Sigmoid colon (tissue), 7 donors: Measurements from ENCODE around the gene BATF. TPM values are rescaled to one million over a fixed set of nuclear protein-coding genes. Genes with fewer than 3 reads are reported as not detected.
A peak's percentile ranks its signal among the peaks of the same experiment; 100 is the strongest.

ENCODE experiments used
- DNase-seq: peaks from one replicate; pipeline ENCODE4 v3.0.0-alpha.2; 2019
- H3K27ac ChIP-seq, 4 donors: fragments of 200-600 bp; sonication (generic); one replicate each; pipeline ENCODE4 v1.5.1; 2016 to 2019; ENCODE audit warnings: mild to moderate bottlenecking in 1 of 4
- H3K27me3 ChIP-seq, 3 donors: fragments of 200-600 bp; sonication (generic); one replicate each; pipeline ENCODE4 v1.5.1; 2019; ENCODE audit warnings: mild to moderate bottlenecking in 1 of 3
- H3K36me3 ChIP-seq, 4 donors: fragments of 200-600 bp; sonication (generic); one replicate each; pipeline ENCODE4 v1.5.1; 2016 to 2019
- H3K4me1 ChIP-seq, 4 donors: fragments of 200-600 bp; sonication (generic); one replicate each; pipeline ENCODE4 v1.5.1; 2017 to 2019
- H3K4me3 ChIP-seq, 4 donors: fragments of 200-600 bp; sonication (generic); one replicate each; pipeline ENCODE4 v1.5.1; 2017 to 2019; ENCODE audit warnings: mild to moderate bottlenecking in 2 of 4, moderate library complexity in 1 of 4
- H3K9me3 ChIP-seq, 4 donors: fragments of 200-600 bp in 3 of 4; sonication (generic) in 3 of 4; one replicate each; pipeline versions ENCODE4 v1.5.1 to v1.6.1; 2013 to 2019
- EP300 ChIP-seq, 4 donors: sonication (generic); formaldehyde crosslinking; IDR thresholded peaks; one replicate each; pipeline ENCODE4 v1.6.1; 2017; ENCODE audit warnings: antibody characterized with exemption in 4 of 4
- POLR2A ChIP-seq, 2 donors: fragments of 450-650 bp; IDR thresholded peaks; one replicate each; pipeline ENCODE4 v1.6.1; 2016; ENCODE audit warnings: antibody characterized with exemption in 2 of 2, mild to moderate bottlenecking in 2 of 2, moderate library complexity in 2 of 2
- POLR2AphosphoS5 ChIP-seq, 4 donors: sonication (generic); formaldehyde crosslinking; IDR thresholded peaks; one replicate each; pipeline ENCODE4 v1.6.1; 2017; ENCODE audit warnings: antibody characterized with exemption in 4 of 4
- WGBS, 2 donors: extraction: QIAGEN DNeasy Blood & Tissue Kit; methylation state at CpG; one replicate each; pipeline ENCODE4 v1.1.7; 2013; 5-methylcytosine and 5-hydroxymethylcytosine counted together
- intact Hi-C: fragments of 100-400 bp; cut with DNase I; formaldehyde crosslinking; loops from one replicate; pipeline ENCODE4 v1.15.1; 2023
- polyA plus RNA-seq, 3 donors: library from polyadenylated mRNA; stranded (reverse); fragments of 200-250 nt; gene quantifications; one replicate each; pipeline ENCODE4 v1.2.3, GENCODE V29; 2013
- total RNA-seq, 4 donors: library from RNA; depleted of rRNA; stranded (reverse); fragments of >200 nt; gene quantifications; one replicate each; pipeline ENCODE4 v1.1.0, GENCODE V29; 2016
- TF ChIP-seq, protein P1 (sequence below), 4 experiments: fragments of 450-650 bp in 3 of 4; fragments of 200-600 bp in 1 of 4; IDR thresholded peaks; one replicate each; pipeline ENCODE4 v1.5.1; 2016 to 2019; ENCODE audit warnings: antibody characterized with exemption in 4 of 4, mild to moderate bottlenecking in 3 of 4, moderate library complexity in 2 of 4
- donor health status: healthy with polysubstance abuse.
- donor health status: Bipolar disorder and iron deficiency.
- donor health status: healthy.

Gene BATF
- total and polyA plus RNA-seq, 7 donors = 1.6 to 17.1 (median 5.2) TPM; not detected in 1

DNA sequence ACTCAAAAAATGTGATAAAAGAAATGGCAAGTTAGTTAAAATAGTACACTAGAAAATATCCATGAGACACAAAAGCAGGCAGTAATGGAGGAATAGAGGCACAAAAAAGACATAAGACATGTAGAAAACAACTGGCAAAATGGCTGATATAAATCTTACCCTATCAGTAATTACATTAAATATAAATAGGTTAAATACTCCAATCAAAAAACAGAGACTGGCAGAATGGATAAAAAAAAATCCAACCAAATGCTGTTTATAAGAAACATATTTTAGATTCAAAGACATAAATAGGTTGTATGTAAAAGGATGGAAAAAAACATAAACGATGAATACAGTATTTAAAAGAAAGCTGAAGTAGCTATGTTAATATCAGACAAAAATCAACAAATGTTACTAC lies 15.3 kb upstream of the BATF start:
- 91 to 96% methylated on average over 1 of the region's 1 CpG for WGBS, 2 donors
- intact Hi-C loops = no loop called here

DNA sequence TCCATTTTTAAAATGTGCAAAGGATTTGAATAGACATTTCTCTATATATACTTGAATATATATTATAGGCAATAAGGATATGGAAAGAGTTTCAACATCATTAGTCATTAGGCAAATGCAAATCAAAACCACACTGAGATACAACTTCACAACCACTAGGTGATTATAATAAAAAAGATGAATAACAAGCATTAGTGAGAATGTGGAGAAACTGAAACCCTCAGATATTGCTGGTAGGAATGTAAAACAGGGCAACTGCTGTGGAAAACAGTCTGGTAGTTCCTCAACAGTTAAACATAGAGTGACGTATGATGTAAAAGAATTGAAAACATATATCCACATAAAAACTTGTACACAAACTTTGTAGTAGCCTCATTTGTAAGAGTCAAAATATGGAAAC lies 11.7 kb upstream of the BATF start:
- peaks cover 0 to 2% (median 0%) of the 10 kb centered on the region in 4 donors for H3K9me3 ChIP-seq

More for the DNA sequence above, 15.3 kb upstream of the BATF start:
- no peak overlapping the region for H3K4me3 ChIP-seq
- no peak for DNase-seq
- H3K4me1 ChIP-seq = no peaks in the 10 kb centered on the region
- no peaks in the 10 kb centered on the region for H3K36me3 ChIP-seq
- TF ChIP-seq EP300 (IDR thresholded peaks at IDR 0.05) (no peak), POLR2A (IDR thresholded peaks at IDR 0.05) (no peak), POLR2AphosphoS5 (IDR thresholded peaks at IDR 0.05) (no peak)
- TF ChIP-seq, protein P1, sequence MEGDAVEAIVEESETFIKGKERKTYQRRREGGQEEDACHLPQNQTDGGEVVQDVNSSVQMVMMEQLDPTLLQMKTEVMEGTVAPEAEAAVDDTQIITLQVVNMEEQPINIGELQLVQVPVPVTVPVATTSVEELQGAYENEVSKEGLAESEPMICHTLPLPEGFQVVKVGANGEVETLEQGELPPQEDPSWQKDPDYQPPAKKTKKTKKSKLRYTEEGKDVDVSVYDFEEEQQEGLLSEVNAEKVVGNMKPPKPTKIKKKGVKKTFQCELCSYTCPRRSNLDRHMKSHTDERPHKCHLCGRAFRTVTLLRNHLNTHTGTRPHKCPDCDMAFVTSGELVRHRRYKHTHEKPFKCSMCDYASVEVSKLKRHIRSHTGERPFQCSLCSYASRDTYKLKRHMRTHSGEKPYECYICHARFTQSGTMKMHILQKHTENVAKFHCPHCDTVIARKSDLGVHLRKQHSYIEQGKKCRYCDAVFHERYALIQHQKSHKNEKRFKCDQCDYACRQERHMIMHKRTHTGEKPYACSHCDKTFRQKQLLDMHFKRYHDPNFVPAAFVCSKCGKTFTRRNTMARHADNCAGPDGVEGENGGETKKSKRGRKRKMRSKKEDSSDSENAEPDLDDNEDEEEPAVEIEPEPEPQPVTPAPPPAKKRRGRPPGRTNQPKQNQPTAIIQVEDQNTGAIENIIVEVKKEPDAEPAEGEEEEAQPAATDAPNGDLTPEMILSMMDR (IDR thresholded peaks at IDR 0.05) = no peak
- peaks cover 0 to 2% (median 0%) of the 10 kb centered on the region in 4 donors for H3K9me3 ChIP-seq
- no peak overlapping the region for H3K27ac ChIP-seq
- H3K27me3 ChIP-seq = no peaks in the 10 kb centered on the region

DNA sequence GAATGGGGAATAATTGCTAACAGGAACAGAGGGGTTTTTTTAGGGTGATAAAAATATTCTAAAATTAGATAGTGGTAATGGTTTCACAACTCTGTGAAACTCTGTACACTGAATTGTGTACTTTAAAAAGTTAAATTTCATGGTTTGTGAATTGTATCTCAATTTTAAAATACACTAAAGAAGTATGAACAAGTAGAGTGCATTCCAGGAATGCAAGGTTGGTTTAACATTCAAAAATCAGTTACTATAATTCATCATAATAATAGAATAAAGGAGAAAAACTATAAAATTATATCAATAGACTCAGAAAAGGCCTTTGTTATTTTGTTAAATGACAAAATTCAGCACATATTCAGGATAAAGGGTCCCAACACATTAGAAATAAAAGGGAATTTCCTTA lies 11.1 kb upstream of the BATF start:
- Histone ChIP-seq H3K27ac (no peak overlapping the region), H3K27me3 (no peaks in the 10 kb centered on the region), H3K36me3 (no peaks in the 10 kb centered on the region), H3K9me3 (peaks cover 0 to 2% (median 0%) of the 10 kb centered on the region in 4 donors), H3K4me3 (no peak overlapping the region), H3K4me1 (peaks cover 0 to 16% (median 3%) of the 10 kb centered on the region in 4 donors)
- no peak for DNase-seq
- intact Hi-C loops = no loop called here
- TF ChIP-seq, protein P1 (IDR thresholded peaks at IDR 0.05) = no peak
- TF ChIP-seq EP300 (IDR thresholded peaks at IDR 0.05) = no peak
- no peak for TF ChIP-seq POLR2AphosphoS5 (IDR thresholded peaks at IDR 0.05)
- no peak for TF ChIP-seq POLR2A (IDR thresholded peaks at IDR 0.05)

More for the DNA sequence above, 11.7 kb upstream of the BATF start:
- peaks cover 0 to 11% (median 1%) of the 10 kb centered on the region in 4 donors for H3K4me1 ChIP-seq
- no peak for DNase-seq
- WGBS, 2 donors = 85 to 90% methylated on average over 1 of the region's 1 CpG
- no peak for TF ChIP-seq EP300 (IDR thresholded peaks at IDR 0.05)
- no peak for TF ChIP-seq POLR2A (IDR thresholded peaks at IDR 0.05)
- TF ChIP-seq POLR2AphosphoS5 (IDR thresholded peaks at IDR 0.05) = no peak
- no peak overlapping the region for H3K4me3 ChIP-seq
- no peak overlapping the region for H3K27ac ChIP-seq
- intact Hi-C loops = no loop called here
- no peaks in the 10 kb centered on the region for H3K36me3 ChIP-seq
- H3K27me3 ChIP-seq = no peaks in the 10 kb centered on the region

DNA sequence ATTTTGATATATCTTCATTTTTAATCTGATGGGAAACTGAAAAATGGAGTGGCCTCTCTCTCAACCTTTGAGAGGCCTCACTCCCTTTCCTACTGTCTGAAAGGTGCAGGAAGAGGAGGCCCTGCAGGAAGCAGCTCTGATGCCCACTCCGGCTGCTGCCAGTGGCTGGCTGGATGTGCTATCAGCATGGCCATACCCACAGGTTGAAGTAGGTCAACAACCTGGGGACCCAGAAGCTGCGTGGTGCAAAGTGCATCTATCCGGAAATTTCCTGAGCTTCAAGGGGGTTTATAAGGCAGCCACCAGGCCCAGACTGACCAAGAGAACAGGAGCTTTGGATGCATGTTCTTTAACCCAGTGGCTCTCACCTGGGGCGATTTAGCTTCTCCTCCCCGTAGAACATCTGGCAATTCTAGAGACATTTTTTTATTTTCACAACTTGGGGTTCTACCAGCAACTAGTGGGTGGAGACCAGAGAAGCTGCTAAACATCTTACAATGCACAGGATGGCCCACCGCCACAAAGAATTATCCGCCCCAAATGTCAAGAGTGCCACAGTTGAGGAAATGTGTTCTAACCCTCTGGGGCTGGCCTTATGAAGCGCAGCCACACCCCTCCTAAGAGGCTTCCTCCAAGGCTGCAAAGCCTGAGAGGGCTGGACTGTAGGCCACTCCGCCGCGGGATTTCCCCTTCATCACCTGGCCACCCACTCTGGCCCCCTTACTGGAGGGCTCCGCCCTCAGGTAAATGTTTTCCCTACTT lies 8.2 kb upstream of the BATF start:
- Histone ChIP-seq H3K9me3 (no peaks in the 10 kb centered on the region), H3K36me3 (no peaks in the 10 kb centered on the region), H3K27me3 (no peaks in the 10 kb centered on the region), H3K27ac (peak overlapping the region in 1 of 4 donors; percentile 62), H3K4me3 (no peak overlapping the region), H3K4me1 (peaks cover 0 to 16% (median 3%) of the 10 kb centered on the region in 4 donors)
- 78 to 80% methylated on average over 12 of the region's 12 CpGs for WGBS, 2 donors
- TF ChIP-seq, protein P1 (IDR thresholded peaks at IDR 0.05) = no peak
- TF ChIP-seq EP300 (IDR thresholded peaks at IDR 0.05) (no peak), POLR2AphosphoS5 (IDR thresholded peaks at IDR 0.05) (no peak), POLR2A (IDR thresholded peaks at IDR 0.05) (no peak)
- intact Hi-C loops = no loop called here
- DNase-seq = no peak

DNA sequence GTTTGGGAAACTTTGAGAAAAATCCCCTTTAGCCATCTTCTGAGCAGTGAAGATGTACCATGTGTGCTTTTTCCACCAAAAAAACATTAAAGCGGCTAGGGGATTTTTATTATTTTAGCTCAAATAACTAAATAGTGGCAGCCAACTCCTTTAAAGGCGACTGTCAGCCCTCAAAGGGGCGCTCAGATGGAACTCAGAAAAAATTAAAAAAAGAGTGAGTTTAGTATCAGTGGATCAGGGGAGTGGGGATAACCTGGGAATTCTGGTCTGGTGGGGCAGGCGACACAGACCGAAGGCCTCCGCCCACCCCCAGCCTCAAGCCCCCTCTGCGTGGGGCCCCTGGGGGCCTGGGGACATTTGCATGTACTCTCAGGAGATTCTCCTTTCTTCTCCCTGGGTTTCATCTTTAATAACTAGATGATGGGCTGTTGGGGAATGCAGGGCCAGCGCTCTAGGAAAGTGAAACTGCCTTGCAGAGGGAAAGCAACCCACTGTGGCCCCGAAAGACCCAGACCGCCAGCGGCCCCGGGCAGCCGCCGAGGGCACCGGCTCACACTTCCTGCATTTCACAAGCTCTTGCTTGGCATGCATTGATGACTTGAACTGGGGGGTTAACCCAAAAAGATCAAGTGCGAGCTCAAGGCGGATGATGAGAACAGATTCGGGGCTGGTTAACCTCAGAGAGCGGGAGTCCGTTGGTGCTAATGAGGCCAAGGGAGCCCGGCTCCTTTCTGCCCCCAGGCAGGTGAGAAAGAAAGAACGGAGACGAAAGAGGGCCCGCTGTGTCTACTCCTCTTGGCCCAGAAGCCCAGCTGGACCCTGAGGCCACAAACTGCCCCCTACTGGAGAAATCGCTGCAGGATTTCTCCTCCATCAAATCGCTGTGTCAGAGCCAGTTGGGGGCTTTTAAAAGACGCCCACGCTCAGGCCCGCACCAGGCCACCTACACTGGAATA lies 7.3 kb upstream of the BATF start:
- H3K27me3 ChIP-seq = no peaks in the 10 kb centered on the region
- WGBS, 2 donors = 41 to 65% methylated on average over 29 of the region's 29 CpGs
- TF ChIP-seq, protein P1 (IDR thresholded peaks at IDR 0.05) = peak in 1 of 4 experiments; percentile 9
- TF ChIP-seq POLR2A (IDR thresholded peaks at IDR 0.05) = no peak
- peak overlapping the region in 3 of 4 donors; percentile 34 to 62 (median 35) for H3K27ac ChIP-seq
- H3K4me1 ChIP-seq = peaks cover 0 to 16% (median 3%) of the 10 kb centered on the region in 4 donors
- no peak for DNase-seq
- peak overlapping the region in 3 of 4 donors; percentile 43 to 53 (median 45) for H3K4me3 ChIP-seq
- no peaks in the 10 kb centered on the region for H3K9me3 ChIP-seq
- intact Hi-C loops = no loop called here
- no peaks in the 10 kb centered on the region for H3K36me3 ChIP-seq
